HepG2 (cell line): ENCODE measurements around the gene CTU2. TPM values are rescaled to one million over a fixed set of nuclear protein-coding genes. Genes with fewer than 3 reads are reported as not detected.

Source experiments
- CAMTA2 ChIP-seq: sonication (generic); formaldehyde crosslinking; IDR thresholded peaks from 2 replicates; pipeline ENCODE4 v1.4.0; 2020; ENCODE audit warnings: mild to moderate bottlenecking, missing genetic modification reagents, borderline replicate concordance
- CEBPB ChIP-seq: IDR thresholded peaks from 2 replicates; pipeline ENCODE4 v1.6.1; 2011; ENCODE audit warnings: low read depth, low read length, improper control_type of control experiment, borderline replicate concordance
- CENPBD1 ChIP-seq: sonication (generic); formaldehyde crosslinking; IDR thresholded peaks from 2 replicates; pipeline ENCODE4 v1.8.0; 2022; ENCODE audit warnings: missing genetic modification reagents, low read depth, mild to moderate bottlenecking, borderline replicate concordance
- CREB1 ChIP-seq, 2 experiments: fragments of 450-650 bp in 1 of 2; IDR thresholded peaks; 2 replicates each; pipeline ENCODE4 v1.6.1; 2016 to 2017; ENCODE audit warnings: control low read depth in 1 of 2, mild to moderate bottlenecking in 1 of 2, missing compliant biosample characterization in 1 of 2, missing genetic modification characterization in 1 of 2
- NFKB2 ChIP-seq: sonication (generic); formaldehyde crosslinking; IDR thresholded peaks from 2 replicates; pipeline ENCODE4 v1.4.0; 2020; ENCODE audit warnings: missing genetic modification reagents, borderline replicate concordance
- REST ChIP-seq, 2 experiments: IDR thresholded peaks; 2 replicates each; pipeline ENCODE4 v1.6.1; 2011 to 2012; ENCODE audit warnings: low read length in 2 of 2, borderline replicate concordance in 1 of 2, low read depth in 1 of 2, mild to moderate bottlenecking in 1 of 2, moderate library complexity in 1 of 2
- RFXANK ChIP-seq: IDR thresholded peaks from 2 replicates; pipeline ENCODE4 v1.6.1; 2016
- SP140L ChIP-seq: sonication (generic); formaldehyde crosslinking; IDR thresholded peaks from 2 replicates; pipeline ENCODE4 v1.4.0; 2020; ENCODE audit warnings: missing genetic modification reagents, borderline replicate concordance
- SP4 ChIP-seq: sonication (generic); formaldehyde crosslinking; IDR thresholded peaks from 2 replicates; pipeline ENCODE4 v1.8.1; 2023; ENCODE audit warnings: mild to moderate bottlenecking, missing genetic modification reagents
- ZC3H13 ChIP-seq: sonication (generic); formaldehyde crosslinking; IDR thresholded peaks from 2 replicates; pipeline ENCODE4 v1.8.1; 2023; ENCODE audit warnings: mild to moderate bottlenecking, missing genetic modification reagents, moderate library complexity
- ZNF567 ChIP-seq: sonication (generic); formaldehyde crosslinking; IDR thresholded peaks from 2 replicates; pipeline ENCODE4 v1.8.1; 2023; ENCODE audit warnings: mild to moderate bottlenecking, missing genetic modification reagents, borderline replicate concordance
- ZNF660 ChIP-seq: sonication (generic); formaldehyde crosslinking; IDR thresholded peaks from 2 replicates; pipeline ENCODE4 v1.5.1; 2020; ENCODE audit warnings: mild to moderate bottlenecking, low read depth, missing genetic modification reagents, borderline replicate concordance
- ZNF670 ChIP-seq: sonication (generic); formaldehyde crosslinking; IDR thresholded peaks from 2 replicates; pipeline ENCODE4 v1.8.0; 2022; ENCODE audit warnings: mild to moderate bottlenecking, missing genetic modification reagents, borderline replicate concordance
- ZNF776 ChIP-seq: sonication (generic); formaldehyde crosslinking; IDR thresholded peaks from 2 replicates; pipeline ENCODE4 v1.4.0; 2020; ENCODE audit warnings: mild to moderate bottlenecking, missing genetic modification reagents
- polyA plus RNA-seq, 8 experiments: library from polyadenylated mRNA; depleted of rRNA in 3 of 8; stranded (reverse) in 7 of 8; unstranded in 1 of 8; fragments of >200 nt; fragmentation: Illumina TruSeq in 4 of 8; extraction: Trizol in 4 of 8; gene quantifications; 2 replicates each; pipeline versions ENCODE4 v1.2.1 to v1.2.3, GENCODE V29; 2011 to 2016; ENCODE audit warnings: low read depth in 4 of 8, missing spikeins in 1 of 8, mixed read lengths in 1 of 8; ENCODE audit not compliant: insufficient read depth in 1 of 8
- total RNA-seq, 5 experiments: library from RNA; depleted of rRNA; stranded (reverse); fragments of >200 nt; fragmentation: Illumina TruSeq; extraction: Trizol; gene quantifications; 2 replicates each; pipeline ENCODE4 v1.2.3, GENCODE V29; 2016; ENCODE audit warnings: low read depth in 1 of 5
- TF ChIP-seq, protein P1 (sequence below): IDR thresholded peaks from 2 replicates; pipeline ENCODE4 v1.6.1; 2016; ENCODE audit warnings: low read depth, missing genetic modification reagents, missing compliant biosample characterization
- TF ChIP-seq, protein P2 (sequence below): sonication (generic); formaldehyde crosslinking; conservative IDR thresholded peaks from 2 replicates; pipeline ENCODE4 v1.8.0; 2022; ENCODE audit warnings: missing genetic modification reagents

CTU2 gene
- total and polyA plus RNA-seq, 2 of the 13 experiments (the other 11 are each of a cell fraction or from before 2014, with no cell fraction given), result 13.3 to 21.9 TPM

GRCh38 chr16:88662843-88663606, 43.3 kb upstream of the CTU2 start, which contains the start of gene MVD (continued):
- no peak; the same call in 1 of the 2 replicates for TF ChIP-seq ZC3H13 (CRISPR knock-in tag)
- TF ChIP-seq CAMTA2 (CRISPR knock-in tag), result peak; percentile 94
- no peak for TF ChIP-seq NFKB2 (CRISPR knock-in tag)
- TF ChIP-seq, protein P1, sequence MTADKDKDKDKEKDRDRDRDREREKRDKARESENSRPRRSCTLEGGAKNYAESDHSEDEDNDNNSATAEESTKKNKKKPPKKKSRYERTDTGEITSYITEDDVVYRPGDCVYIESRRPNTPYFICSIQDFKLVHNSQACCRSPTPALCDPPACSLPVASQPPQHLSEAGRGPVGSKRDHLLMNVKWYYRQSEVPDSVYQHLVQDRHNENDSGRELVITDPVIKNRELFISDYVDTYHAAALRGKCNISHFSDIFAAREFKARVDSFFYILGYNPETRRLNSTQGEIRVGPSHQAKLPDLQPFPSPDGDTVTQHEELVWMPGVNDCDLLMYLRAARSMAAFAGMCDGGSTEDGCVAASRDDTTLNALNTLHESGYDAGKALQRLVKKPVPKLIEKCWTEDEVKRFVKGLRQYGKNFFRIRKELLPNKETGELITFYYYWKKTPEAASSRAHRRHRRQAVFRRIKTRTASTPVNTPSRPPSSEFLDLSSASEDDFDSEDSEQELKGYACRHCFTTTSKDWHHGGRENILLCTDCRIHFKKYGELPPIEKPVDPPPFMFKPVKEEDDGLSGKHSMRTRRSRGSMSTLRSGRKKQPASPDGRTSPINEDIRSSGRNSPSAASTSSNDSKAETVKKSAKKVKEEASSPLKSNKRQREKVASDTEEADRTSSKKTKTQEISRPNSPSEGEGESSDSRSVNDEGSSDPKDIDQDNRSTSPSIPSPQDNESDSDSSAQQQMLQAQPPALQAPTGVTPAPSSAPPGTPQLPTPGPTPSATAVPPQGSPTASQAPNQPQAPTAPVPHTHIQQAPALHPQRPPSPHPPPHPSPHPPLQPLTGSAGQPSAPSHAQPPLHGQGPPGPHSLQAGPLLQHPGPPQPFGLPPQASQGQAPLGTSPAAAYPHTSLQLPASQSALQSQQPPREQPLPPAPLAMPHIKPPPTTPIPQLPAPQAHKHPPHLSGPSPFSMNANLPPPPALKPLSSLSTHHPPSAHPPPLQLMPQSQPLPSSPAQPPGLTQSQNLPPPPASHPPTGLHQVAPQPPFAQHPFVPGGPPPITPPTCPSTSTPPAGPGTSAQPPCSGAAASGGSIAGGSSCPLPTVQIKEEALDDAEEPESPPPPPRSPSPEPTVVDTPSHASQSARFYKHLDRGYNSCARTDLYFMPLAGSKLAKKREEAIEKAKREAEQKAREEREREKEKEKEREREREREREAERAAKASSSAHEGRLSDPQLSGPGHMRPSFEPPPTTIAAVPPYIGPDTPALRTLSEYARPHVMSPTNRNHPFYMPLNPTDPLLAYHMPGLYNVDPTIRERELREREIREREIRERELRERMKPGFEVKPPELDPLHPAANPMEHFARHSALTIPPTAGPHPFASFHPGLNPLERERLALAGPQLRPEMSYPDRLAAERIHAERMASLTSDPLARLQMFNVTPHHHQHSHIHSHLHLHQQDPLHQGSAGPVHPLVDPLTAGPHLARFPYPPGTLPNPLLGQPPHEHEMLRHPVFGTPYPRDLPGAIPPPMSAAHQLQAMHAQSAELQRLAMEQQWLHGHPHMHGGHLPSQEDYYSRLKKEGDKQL (CRISPR knock-in tag), result no peak
- no peak for TF ChIP-seq ZNF660 (CRISPR knock-in tag)
- TF ChIP-seq CREB1 (IDR thresholded peaks at IDR 0.05), result peak; percentile 97
- TF ChIP-seq CREB1 (CRISPR knock-in tag; IDR thresholded peaks at IDR 0.05), result peak; percentile 92
- TF ChIP-seq SP4 (CRISPR knock-in tag), result peak; percentile 96
- no peak for TF ChIP-seq CENPBD1 (CRISPR knock-in tag)
- peak; percentile 85; the same call in 1 of the 2 replicates for TF ChIP-seq SP140L (CRISPR knock-in tag)
- peak; percentile 90 for TF ChIP-seq RFXANK (CRISPR knock-in tag)
- no peak; the same call in 1 of the 2 replicates for TF ChIP-seq ZNF567 (CRISPR knock-in tag)
- TF ChIP-seq CEBPB, result no peak
- TF ChIP-seq, protein P2, sequence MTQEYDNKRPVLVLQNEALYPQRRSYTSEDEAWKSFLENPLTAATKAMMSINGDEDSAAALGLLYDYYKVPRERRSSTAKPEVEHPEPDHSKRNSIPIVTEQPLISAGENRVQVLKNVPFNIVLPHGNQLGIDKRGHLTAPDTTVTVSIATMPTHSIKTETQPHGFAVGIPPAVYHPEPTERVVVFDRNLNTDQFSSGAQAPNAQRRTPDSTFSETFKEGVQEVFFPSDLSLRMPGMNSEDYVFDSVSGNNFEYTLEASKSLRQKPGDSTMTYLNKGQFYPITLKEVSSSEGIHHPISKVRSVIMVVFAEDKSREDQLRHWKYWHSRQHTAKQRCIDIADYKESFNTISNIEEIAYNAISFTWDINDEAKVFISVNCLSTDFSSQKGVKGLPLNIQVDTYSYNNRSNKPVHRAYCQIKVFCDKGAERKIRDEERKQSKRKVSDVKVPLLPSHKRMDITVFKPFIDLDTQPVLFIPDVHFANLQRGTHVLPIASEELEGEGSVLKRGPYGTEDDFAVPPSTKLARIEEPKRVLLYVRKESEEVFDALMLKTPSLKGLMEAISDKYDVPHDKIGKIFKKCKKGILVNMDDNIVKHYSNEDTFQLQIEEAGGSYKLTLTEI (CRISPR knock-in tag), result no peak
- TF ChIP-seq ZNF776 (CRISPR knock-in tag), result peak; percentile 71
- TF ChIP-seq ZNF670 (CRISPR knock-in tag), result peak; percentile 58; the same call in 1 of the 2 replicates
- peak; percentile 40 to 77 for TF ChIP-seq REST (IDR thresholded peaks at IDR 0.05; ENCODE audit: borderline replicate concordance in 1 of 2, low read depth in 1 of 2, low read length in 2 of 2)
